ENCODE results near the gene TXNL4B. TPM values are rescaled to one million over a fixed set of nuclear protein-coding genes. Genes with fewer than 3 reads are reported as not detected.

The TXNL4B gene
- total and polyA plus RNA-seq, 9 donors = 9.8 to 13.5 (median 11.3) TPM

- H3K36me3 ChIP-seq (ENCODE audit: control insufficient read depth, insufficient read depth, low read length) = peaks cover 49% of the 10 kb centered on the region
These were observed 20.2 kb upstream of the TXNL4B start for GRCh38 chr16:72113616-72113945.

GRCh38 chr16:72112906-72113615 is 19.6 kb upstream of the TXNL4B start:
- H3K36me3 ChIP-seq (ENCODE audit: control insufficient read depth, insufficient read depth, low read length) = peaks cover 55% of the 10 kb centered on the region
- H3K27ac ChIP-seq (ENCODE audit: low read length) = no peak overlapping the region
- no peaks in the 10 kb centered on the region for H3K27me3 ChIP-seq (ENCODE audit: control insufficient read depth, insufficient read depth, low read length)
- no peak overlapping the region for H3K4me3 ChIP-seq (ENCODE audit: low read length)
- H3K4me1 ChIP-seq (ENCODE audit: control insufficient read depth, insufficient read depth, low read length) = no peaks in the 10 kb centered on the region
- no peak for DNase-seq
- WGBS (ENCODE audit: insufficient coverage) = 70% methylated on average over 2 of the region's 7 CpGs
- no peaks in the 10 kb centered on the region for H3K9me3 ChIP-seq (replicated peaks; ENCODE audit: control insufficient read depth, low read depth, low read length)

More at GRCh38 chr16:72113616-72113945, 20.2 kb upstream of the TXNL4B start:
- Histone ChIP-seq H3K9me3 (replicated peaks; ENCODE audit: control insufficient read depth, low read depth, low read length) (no peaks in the 10 kb centered on the region), H3K4me3 (ENCODE audit: low read length) (no peak overlapping the region), H3K27ac (ENCODE audit: low read length) (no peak overlapping the region), H3K4me1 (ENCODE audit: control insufficient read depth, insufficient read depth, low read length) (no peaks in the 10 kb centered on the region), H3K27me3 (ENCODE audit: control insufficient read depth, insufficient read depth, low read length) (no peaks in the 10 kb centered on the region)
- DNase-seq = no peak

GRCh38 chr16:72112452-72112792 is 19.0 kb upstream of the TXNL4B start:
- WGBS (ENCODE audit: insufficient coverage) = 94% methylated on average over 12 of the region's 15 CpGs
- peaks cover 61% of the 10 kb centered on the region for H3K36me3 ChIP-seq (ENCODE audit: control insufficient read depth, insufficient read depth, low read length)

DNA sequence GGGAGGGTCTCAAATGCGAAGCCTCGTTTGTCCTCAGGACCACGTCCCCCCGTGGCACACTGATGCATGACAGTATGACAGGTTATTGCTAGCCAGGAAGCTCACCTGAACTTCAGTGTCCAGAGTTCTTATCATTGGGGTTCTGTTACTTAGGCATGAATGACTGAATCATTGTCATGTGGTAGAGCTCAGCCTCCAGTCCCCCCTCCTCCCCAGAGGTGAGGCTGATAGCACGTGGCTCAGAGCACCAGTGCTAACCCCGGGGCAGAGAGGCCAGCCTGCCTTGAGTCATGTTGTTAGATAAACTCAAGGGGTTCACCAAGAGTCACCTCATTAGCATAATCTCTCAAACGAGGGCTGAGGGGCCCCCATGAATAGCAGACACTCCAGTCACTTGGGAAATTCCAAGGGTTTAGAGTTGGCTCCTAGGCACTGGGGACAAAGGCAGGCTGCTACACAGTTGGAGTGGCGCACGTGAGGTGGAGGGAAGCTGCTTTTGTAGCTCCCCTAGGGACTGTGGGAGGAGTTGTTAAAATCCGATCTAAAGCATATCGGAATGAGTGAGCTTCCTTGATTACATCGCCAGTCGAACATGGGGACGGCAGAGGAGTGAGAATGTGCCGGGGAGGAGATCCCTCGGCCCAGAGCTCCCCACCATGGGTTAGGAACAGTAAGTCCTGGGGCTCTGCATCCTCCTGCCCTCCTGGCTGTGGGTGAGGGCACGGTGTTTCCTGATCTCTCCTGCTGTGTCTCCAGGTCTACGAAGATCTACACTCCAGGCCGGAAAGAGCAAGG is 18.4 kb upstream of the TXNL4B start:
- Histone ChIP-seq H3K36me3 (ENCODE audit: control insufficient read depth, insufficient read depth, low read length) (peaks cover 67% of the 10 kb centered on the region), H3K4me3 (ENCODE audit: low read length) (no peak overlapping the region), H3K27ac (ENCODE audit: low read length) (no peak overlapping the region), H3K27me3 (ENCODE audit: control insufficient read depth, insufficient read depth, low read length) (no peaks in the 10 kb centered on the region), H3K9me3 (replicated peaks; ENCODE audit: control insufficient read depth, low read depth, low read length) (no peaks in the 10 kb centered on the region), H3K4me1 (ENCODE audit: control insufficient read depth, insufficient read depth, low read length) (no peaks in the 10 kb centered on the region)
- no peak for DNase-seq
- WGBS (ENCODE audit: insufficient coverage) = 82% methylated on average over 15 of the region's 19 CpGs

More at GRCh38 chr16:72112452-72112792, 19.0 kb upstream of the TXNL4B start:
- DNase-seq = no peak
- no peaks in the 10 kb centered on the region for H3K9me3 ChIP-seq (replicated peaks; ENCODE audit: control insufficient read depth, low read depth, low read length)
- no peak overlapping the region for H3K27ac ChIP-seq (ENCODE audit: low read length)
- H3K4me1 ChIP-seq (ENCODE audit: control insufficient read depth, insufficient read depth, low read length) = no peaks in the 10 kb centered on the region
- no peaks in the 10 kb centered on the region for H3K27me3 ChIP-seq (ENCODE audit: control insufficient read depth, insufficient read depth, low read length)
- H3K4me3 ChIP-seq (ENCODE audit: low read length) = no peak overlapping the region

DNA sequence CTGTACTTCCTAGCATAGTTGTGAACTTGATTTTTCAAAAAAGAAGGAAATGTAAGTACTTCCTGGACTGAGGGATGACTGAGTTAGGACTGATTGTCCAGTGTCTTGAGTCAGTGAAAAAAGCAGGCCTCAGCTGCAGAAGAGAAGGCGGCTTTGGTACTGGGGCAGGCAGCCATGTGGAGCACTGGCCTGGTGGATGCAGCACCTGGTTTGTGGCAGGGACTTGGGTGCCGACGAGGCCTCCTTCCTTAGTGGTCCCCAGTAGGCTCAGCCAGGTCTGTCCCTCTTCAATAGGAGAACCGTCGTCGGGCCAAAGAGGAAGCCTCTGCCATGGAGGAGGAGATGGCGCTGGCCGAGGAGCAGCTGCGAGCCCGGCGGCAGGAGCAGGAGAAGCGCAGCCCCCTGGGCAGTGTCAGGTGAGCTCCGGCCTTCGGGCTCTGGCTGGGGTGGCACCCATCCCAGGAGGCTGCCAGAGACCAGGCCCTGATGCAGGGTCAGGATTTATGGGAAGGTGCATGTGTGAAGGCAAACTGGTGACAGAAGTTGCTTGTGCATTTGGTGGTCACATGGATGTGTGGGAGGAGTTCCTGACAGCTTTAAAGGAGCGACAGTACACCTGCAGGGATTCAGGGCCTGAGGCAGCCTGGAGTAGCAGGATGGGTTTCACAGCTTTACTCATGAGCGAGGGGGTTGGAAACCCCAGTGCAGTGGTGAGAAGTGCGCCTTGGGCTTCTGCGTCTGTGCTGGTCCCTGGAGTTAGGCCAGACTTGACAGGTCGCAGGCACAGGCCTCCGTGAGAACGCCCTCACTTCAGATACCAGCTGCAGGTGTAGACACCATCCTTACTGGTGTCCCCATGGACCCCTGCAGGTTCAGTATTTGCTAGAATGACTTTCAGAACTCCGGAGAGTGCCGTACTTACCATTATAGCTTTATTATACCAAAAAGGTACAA is 17.5 kb upstream of the TXNL4B start:
- DNase-seq = no peak
- Histone ChIP-seq H3K27me3 (ENCODE audit: control insufficient read depth, insufficient read depth, low read length) (no peaks in the 10 kb centered on the region), H3K9me3 (replicated peaks; ENCODE audit: control insufficient read depth, low read depth, low read length) (no peaks in the 10 kb centered on the region), H3K4me3 (ENCODE audit: low read length) (no peak overlapping the region), H3K36me3 (ENCODE audit: control insufficient read depth, insufficient read depth, low read length) (peaks cover 76% of the 10 kb centered on the region), H3K4me1 (ENCODE audit: control insufficient read depth, insufficient read depth, low read length) (no peaks in the 10 kb centered on the region), H3K27ac (ENCODE audit: low read length) (no peak overlapping the region)
- WGBS (ENCODE audit: insufficient coverage) = 96% methylated on average over 21 of the region's 23 CpGs

DNA sequence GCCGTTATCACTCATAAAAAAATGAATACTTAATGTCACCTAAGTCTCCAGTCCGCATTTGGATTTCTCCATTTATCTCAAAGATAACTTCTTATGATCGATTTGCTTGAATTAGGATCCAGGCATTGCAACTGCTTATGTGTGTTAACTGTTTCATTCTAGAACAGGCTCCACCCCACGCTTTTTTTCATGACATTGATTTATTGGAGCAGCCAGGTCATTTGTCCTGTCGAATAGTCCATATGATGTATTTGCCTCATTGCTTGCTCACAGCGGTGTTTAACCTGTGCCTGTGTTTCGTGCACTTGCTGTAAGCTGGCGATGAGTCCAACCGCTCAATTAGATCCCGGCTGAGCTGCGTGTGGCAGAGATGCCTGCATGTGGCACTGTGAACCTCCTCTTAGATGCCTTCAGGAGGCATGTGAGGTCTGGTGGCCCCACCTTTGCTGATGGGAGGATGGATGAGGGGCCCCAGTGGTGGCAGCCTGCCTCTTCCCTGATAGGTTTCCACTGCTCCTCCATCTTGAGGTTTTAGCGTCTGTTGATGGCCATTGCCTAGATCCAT is 16.6 kb upstream of the TXNL4B start:
- no peak overlapping the region for H3K4me3 ChIP-seq (ENCODE audit: low read length)
- no peaks in the 10 kb centered on the region for H3K27me3 ChIP-seq (ENCODE audit: control insufficient read depth, insufficient read depth, low read length)
- H3K27ac ChIP-seq (ENCODE audit: low read length) = no peak overlapping the region
- DNase-seq = no peak
- H3K4me1 ChIP-seq (ENCODE audit: control insufficient read depth, insufficient read depth, low read length) = no peaks in the 10 kb centered on the region
- H3K9me3 ChIP-seq (replicated peaks; ENCODE audit: control insufficient read depth, low read depth, low read length) = no peaks in the 10 kb centered on the region
- 97% methylated on average over 7 of the region's 12 CpGs for WGBS (ENCODE audit: insufficient coverage)
- peaks cover 85% of the 10 kb centered on the region for H3K36me3 ChIP-seq (ENCODE audit: control insufficient read depth, insufficient read depth, low read length)

GRCh38 chr16:72109300-72109699 is 15.9 kb upstream of the TXNL4B start:
- Histone ChIP-seq H3K27ac (ENCODE audit: low read length) (no peak overlapping the region), H3K27me3 (ENCODE audit: control insufficient read depth, insufficient read depth, low read length) (no peaks in the 10 kb centered on the region), H3K4me1 (ENCODE audit: control insufficient read depth, insufficient read depth, low read length) (no peaks in the 10 kb centered on the region), H3K9me3 (replicated peaks; ENCODE audit: control insufficient read depth, low read depth, low read length) (no peaks in the 10 kb centered on the region), H3K36me3 (ENCODE audit: control insufficient read depth, insufficient read depth, low read length) (peaks cover 92% of the 10 kb centered on the region), H3K4me3 (ENCODE audit: low read length) (no peak overlapping the region)
- 93% methylated on average over 8 of the region's 12 CpGs for WGBS (ENCODE audit: insufficient coverage)
- no peak for DNase-seq

DNA sequence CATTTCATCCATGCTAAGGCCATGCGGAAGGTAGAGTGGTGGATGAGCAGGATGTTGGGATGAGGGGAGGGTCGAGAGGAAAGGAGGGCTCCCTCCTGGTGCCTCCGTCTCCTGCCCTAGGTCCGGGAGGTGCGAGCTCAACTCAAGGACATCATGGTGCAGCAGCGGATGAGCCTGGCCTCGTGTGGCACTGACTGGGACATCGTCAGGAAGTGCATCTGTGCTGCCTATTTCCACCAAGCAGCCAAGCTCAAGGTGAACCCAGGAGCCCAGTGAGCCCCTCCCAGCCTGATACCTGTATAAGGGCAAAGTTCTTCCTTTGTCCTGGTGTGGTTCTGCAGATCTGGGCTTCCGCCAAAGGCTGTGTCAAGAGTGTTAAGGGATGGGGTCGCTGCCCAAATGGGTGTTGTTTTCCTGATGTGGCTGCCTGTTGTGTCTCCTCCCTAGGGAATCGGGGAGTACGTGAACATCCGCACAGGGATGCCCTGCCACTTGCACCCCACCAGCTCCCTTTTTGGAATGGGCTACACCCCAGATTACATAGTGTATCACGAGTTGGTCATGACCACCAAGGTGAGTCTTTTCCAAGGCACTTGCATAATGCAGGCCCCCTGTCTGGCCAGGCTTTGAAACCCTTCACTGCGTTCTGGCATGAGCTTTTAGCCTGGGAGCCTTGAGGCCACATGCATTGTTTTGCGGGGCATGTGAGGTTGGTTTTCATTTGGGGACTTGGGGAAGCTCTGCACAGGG is 15.1 kb upstream of the TXNL4B start:
- Histone ChIP-seq H3K27me3 (ENCODE audit: control insufficient read depth, insufficient read depth, low read length) (no peaks in the 10 kb centered on the region), H3K27ac (ENCODE audit: low read length) (no peak overlapping the region), H3K36me3 (ENCODE audit: control insufficient read depth, insufficient read depth, low read length) (peaks cover 98% of the 10 kb centered on the region), H3K4me3 (ENCODE audit: low read length) (no peak overlapping the region), H3K9me3 (replicated peaks; ENCODE audit: control insufficient read depth, low read depth, low read length) (no peaks in the 10 kb centered on the region), H3K4me1 (ENCODE audit: control insufficient read depth, insufficient read depth, low read length) (no peaks in the 10 kb centered on the region)
- 93% methylated on average over 14 of the region's 16 CpGs for WGBS (ENCODE audit: insufficient coverage)
- no peak for DNase-seq

DNA sequence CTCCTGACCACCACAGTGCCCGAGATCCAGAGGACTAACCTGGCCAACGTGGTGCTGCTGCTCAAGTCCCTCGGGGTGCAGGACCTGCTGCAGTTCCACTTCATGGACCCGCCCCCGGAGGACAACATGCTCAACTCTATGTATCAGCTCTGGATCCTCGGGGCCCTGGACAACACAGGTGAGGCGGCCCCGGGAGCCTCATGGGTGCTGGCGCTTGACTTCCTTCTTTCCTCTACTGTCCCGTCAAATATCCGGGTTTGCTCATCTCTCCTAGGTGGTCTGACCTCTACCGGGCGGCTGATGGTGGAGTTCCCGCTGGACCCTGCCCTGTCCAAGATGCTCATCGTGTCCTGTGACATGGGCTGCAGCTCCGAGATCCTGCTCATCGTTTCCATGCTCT is 14.0 kb upstream of the TXNL4B start:
- Histone ChIP-seq H3K9me3 (replicated peaks; ENCODE audit: control insufficient read depth, low read depth, low read length) (no peaks in the 10 kb centered on the region), H3K36me3 (ENCODE audit: control insufficient read depth, insufficient read depth, low read length) (peaks cover 98% of the 10 kb centered on the region), H3K4me3 (ENCODE audit: low read length) (no peak overlapping the region), H3K27me3 (ENCODE audit: control insufficient read depth, insufficient read depth, low read length) (no peaks in the 10 kb centered on the region), H3K27ac (ENCODE audit: low read length) (no peak overlapping the region), H3K4me1 (ENCODE audit: control insufficient read depth, insufficient read depth, low read length) (no peaks in the 10 kb centered on the region)
- WGBS (ENCODE audit: insufficient coverage) = 94% methylated on average over 17 of the region's 17 CpGs
- no peak for DNase-seq
